ENCODE results near the gene MIOX.

The MIOX gene

DNA sequence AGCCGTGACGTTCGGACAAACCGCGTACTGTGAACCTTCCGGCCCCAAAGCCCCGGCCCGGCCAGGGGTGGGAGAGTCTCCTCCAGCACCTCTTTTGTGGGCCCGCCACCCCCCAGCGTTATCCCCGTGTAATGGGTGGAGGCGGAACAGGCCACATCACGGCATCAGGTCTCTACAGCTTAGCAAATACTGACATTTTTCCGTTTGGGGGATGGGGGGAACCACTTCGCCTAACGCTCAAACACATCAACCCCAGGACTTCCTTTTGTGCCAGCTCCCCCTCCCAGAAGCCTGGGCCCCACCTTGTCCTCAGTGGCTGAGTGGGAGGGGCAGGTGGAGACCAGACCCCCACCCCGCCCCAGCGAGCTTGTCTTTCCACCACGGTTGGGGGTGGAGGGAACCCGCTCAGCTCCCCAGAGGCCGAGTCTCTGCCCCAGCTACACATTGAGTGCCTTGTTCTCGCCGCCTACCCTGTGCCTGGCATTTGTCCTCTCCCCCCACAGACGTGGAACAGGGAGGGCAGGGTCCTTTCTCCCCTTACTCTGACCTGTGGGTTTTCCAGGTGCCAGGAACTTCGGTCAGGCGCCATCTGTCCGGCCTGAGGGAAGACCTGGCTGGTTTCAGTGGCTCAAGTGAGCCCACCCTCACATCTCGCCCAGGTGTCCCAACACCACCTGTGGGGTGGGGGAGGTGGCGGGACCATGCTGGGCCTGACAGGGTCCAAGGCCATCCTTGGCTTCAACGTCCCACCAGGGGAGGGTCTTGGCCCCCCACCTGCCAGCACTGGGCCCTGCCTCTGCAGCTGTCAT, 41.4 kb upstream of the MIOX start:
- H3K27ac ChIP-seq: no peak overlapping the region
- H3K9me3 ChIP-seq: no peaks in the 10 kb centered on the region
- no peaks in the 10 kb centered on the region for H3K4me1 ChIP-seq (ENCODE audit: control insufficient read depth in 1 of 2, insufficient read depth in 1 of 2, low read depth in 1 of 2, low read length in 1 of 2)
- peaks cover 93% of the 10 kb centered on the region for H3K36me3 ChIP-seq
- H3K4me3 ChIP-seq (ENCODE audit: low read depth in 1 of 2, low read length in 1 of 2): no peak overlapping the region
- no peaks in the 10 kb centered on the region for H3K27me3 ChIP-seq
- TF ChIP-seq, protein P1, sequence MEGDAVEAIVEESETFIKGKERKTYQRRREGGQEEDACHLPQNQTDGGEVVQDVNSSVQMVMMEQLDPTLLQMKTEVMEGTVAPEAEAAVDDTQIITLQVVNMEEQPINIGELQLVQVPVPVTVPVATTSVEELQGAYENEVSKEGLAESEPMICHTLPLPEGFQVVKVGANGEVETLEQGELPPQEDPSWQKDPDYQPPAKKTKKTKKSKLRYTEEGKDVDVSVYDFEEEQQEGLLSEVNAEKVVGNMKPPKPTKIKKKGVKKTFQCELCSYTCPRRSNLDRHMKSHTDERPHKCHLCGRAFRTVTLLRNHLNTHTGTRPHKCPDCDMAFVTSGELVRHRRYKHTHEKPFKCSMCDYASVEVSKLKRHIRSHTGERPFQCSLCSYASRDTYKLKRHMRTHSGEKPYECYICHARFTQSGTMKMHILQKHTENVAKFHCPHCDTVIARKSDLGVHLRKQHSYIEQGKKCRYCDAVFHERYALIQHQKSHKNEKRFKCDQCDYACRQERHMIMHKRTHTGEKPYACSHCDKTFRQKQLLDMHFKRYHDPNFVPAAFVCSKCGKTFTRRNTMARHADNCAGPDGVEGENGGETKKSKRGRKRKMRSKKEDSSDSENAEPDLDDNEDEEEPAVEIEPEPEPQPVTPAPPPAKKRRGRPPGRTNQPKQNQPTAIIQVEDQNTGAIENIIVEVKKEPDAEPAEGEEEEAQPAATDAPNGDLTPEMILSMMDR (IDR thresholded peaks at IDR 0.05): no peak

DNA sequence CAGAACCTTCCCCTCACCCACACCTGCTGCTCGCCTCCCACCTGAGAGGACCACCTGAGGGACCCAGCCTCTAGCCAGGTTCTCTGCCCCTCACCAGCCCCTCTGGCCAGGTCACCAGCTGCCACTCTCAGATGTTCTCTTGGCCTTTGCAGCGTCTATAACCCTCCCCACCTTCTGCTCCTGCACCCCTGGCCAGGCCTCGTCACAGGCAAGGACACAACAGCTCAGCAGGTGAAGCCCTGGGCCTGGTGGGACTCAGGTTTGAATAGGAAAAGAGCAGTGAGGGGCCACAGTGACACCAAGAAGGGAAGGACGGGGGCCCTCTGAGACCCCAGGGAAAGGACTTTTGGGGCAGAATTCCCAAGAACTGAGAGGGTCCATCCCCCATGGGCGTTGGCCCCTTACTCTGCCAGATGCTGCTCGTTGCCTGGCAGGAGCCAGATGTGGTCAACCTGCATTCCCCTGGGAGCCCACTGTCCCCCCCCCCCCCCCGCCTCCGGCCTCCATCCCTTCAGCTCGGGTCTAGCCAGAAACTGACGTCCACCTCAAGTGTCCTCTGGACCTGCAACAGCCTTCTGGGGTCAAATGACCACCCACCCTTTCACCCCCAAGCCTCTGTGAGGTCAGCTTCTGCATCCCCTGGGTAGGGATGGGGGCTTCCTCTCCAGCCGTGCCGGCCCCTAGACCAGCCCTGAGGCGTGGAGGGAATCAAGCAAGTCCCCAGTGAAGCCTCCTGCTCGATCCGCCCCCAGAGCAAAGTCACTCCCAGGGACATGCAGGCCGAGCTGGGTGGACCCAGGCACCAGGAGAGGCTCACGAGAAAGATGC, 40.6 kb upstream of the MIOX start:
- H3K36me3 ChIP-seq: peaks cover 93% of the 10 kb centered on the region
- H3K27ac ChIP-seq: no peak overlapping the region
- H3K4me3 ChIP-seq (ENCODE audit: low read depth in 1 of 2, low read length in 1 of 2): no peak overlapping the region
- H3K9me3 ChIP-seq: no peaks in the 10 kb centered on the region
- no peaks in the 10 kb centered on the region for H3K27me3 ChIP-seq
- H3K4me1 ChIP-seq (ENCODE audit: control insufficient read depth in 1 of 2, insufficient read depth in 1 of 2, low read depth in 1 of 2, low read length in 1 of 2): no peaks in the 10 kb centered on the region
- TF ChIP-seq, protein P1 (IDR thresholded peaks at IDR 0.05): no peak

GRCh38 chr22:50446708-50447575, 39.7 kb upstream of the MIOX start:
- Histone ChIP-seq H3K4me1 (ENCODE audit: control insufficient read depth in 1 of 2, insufficient read depth in 1 of 2, low read depth in 1 of 2, low read length in 1 of 2) (no peaks in the 10 kb centered on the region), H3K4me3 (ENCODE audit: low read depth in 1 of 2, low read length in 1 of 2) (no peak overlapping the region), H3K27ac (no peak overlapping the region), H3K9me3 (no peaks in the 10 kb centered on the region), H3K36me3 (peaks cover 91% of the 10 kb centered on the region), H3K27me3 (no peaks in the 10 kb centered on the region)
- TF ChIP-seq, protein P1 (IDR thresholded peaks at IDR 0.05): no peak

GRCh38 chr22:50447576-50448551, 38.8 kb upstream of the MIOX start:
- Histone ChIP-seq H3K4me1 (ENCODE audit: control insufficient read depth in 1 of 2, insufficient read depth in 1 of 2, low read depth in 1 of 2, low read length in 1 of 2) (no peaks in the 10 kb centered on the region), H3K4me3 (ENCODE audit: low read depth in 1 of 2, low read length in 1 of 2) (no peak overlapping the region), H3K36me3 (peaks cover 87% of the 10 kb centered on the region), H3K27ac (no peak overlapping the region), H3K27me3 (no peaks in the 10 kb centered on the region), H3K9me3 (no peaks in the 10 kb centered on the region)
- TF ChIP-seq, protein P1 (IDR thresholded peaks at IDR 0.05): no peak

All from neutrophil (primary cell).